ENCODE measurements around the gene DCTN1.

DNA sequence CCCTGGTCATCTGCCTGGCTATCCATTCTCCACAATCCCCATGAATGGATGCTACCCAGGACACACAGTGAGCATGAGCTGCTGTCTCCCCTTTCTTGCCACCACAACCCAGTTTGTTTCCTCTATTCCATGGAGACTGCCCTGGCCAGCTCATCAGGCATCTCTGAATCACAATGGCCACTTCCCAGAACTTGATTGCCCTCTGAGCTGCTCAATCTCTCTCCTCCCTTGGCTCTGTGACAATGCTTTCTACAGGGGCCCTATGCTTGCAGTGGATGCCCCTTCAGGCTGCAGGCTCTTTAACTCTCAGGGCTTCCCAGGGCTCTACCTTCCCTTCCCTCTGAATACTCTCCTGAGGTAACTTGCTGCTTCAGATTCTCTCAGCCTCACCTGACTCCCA, 22.5 kb downstream of the DCTN1 start:
- TF ChIP-seq LEF1 (IDR thresholded peaks at IDR 0.05; ENCODE audit: borderline replicate concordance), result no peak
- no peak for TF ChIP-seq ARNT (IDR thresholded peaks at IDR 0.05)
- TF ChIP-seq FOXM1 (IDR thresholded peaks at IDR 0.05; ENCODE audit: borderline replicate concordance), result no peak
- no peak for TF ChIP-seq ZNF384 (IDR thresholded peaks at IDR 0.05)
- TF ChIP-seq BHLHE40 (IDR thresholded peaks at IDR 0.05; ENCODE audit: borderline replicate concordance), result no peak
- TF ChIP-seq NFRKB (IDR thresholded peaks at IDR 0.05), result no peak
- TF ChIP-seq SUZ12 (IDR thresholded peaks at IDR 0.05), result no peak
- TF ChIP-seq SP1 (IDR thresholded peaks at IDR 0.05), result no peak
- TF ChIP-seq L3MBTL2 (conservative IDR thresholded peaks at IDR 0.05), result no peak
